Breast epithelium (tissue), 4 donors: ENCODE results near the gene MYO1G. TPM values are rescaled to one million over a fixed set of nuclear protein-coding genes. Genes with fewer than 3 reads are reported as not detected.
A peak's percentile ranks its signal among the peaks of the same experiment; 100 is the strongest.
"Not testable (repeated sequence)": the region's sequence is repeated elsewhere in the genome, so short reads cannot be mapped to it uniquely, and the experiment has no call there.

ENCODE experiments used
- DNase-seq, 2 donors: peaks; one replicate each; pipeline ENCODE4 v3.0.0-alpha.2; 2019; ENCODE audit warnings: low spot score in 2 of 2
- H3K27ac ChIP-seq, 2 donors: fragments of 200-600 bp; sonication (generic) in 1 of 2; one replicate each; pipeline ENCODE4 v1.5.1; 2016 to 2019; ENCODE audit warnings: mild to moderate bottlenecking in 1 of 2
- H3K27me3 ChIP-seq, 2 donors: fragments of 200-600 bp; sonication (generic) in 1 of 2; one replicate each; pipeline versions ENCODE4 v1.5.1 to v1.6.0; 2017 to 2019; ENCODE audit warnings: control low read depth in 1 of 2, mild to moderate bottlenecking in 1 of 2
- H3K36me3 ChIP-seq: fragments of 200-600 bp; one replicate; pipeline ENCODE4 v1.5.1; 2019
- H3K4me1 ChIP-seq, 2 donors: fragments of 200-600 bp; sonication (generic); one replicate each; pipeline ENCODE4 v1.5.1; 2016 to 2019; ENCODE audit warnings: control low read depth in 1 of 2
- H3K4me3 ChIP-seq, 3 donors: fragments of 200-600 bp; sonication (generic); 1 replicate in 2 of 3; 2 replicates in 1 of 3; pipeline ENCODE4 v1.5.1; 2016 to 2019; ENCODE audit warnings: mild to moderate bottlenecking in 3 of 3, moderate library complexity in 2 of 3
- H3K9me3 ChIP-seq, 2 donors: fragments of 200-600 bp; sonication (generic) in 1 of 2; one replicate each; pipeline ENCODE4 v1.5.1; 2016 to 2019; ENCODE audit warnings: control low read depth in 1 of 2
- POLR2A ChIP-seq: fragments of 450-650 bp; IDR thresholded peaks from one replicate; pipeline ENCODE4 v1.6.1; 2016; ENCODE audit warnings: antibody characterized with exemption, mild to moderate bottlenecking, moderate library complexity
- POLR2AphosphoS5 ChIP-seq, 3 donors: sonication (generic); formaldehyde crosslinking; IDR thresholded peaks; one replicate each; pipeline ENCODE4 v1.6.1; 2017; ENCODE audit warnings: antibody characterized with exemption in 3 of 3
- intact Hi-C: fragments of 100-400 bp; cut with DNase I; formaldehyde crosslinking; loops from one replicate; pipeline ENCODE4 v1.15.1; 2023; ENCODE audit warnings: low total_unique reads
- total RNA-seq, 3 donors: library from RNA; depleted of rRNA; stranded (reverse); fragments of >200 nt; gene quantifications; one replicate each; pipeline ENCODE4 v1.1.0, GENCODE V29; 2016
- TF ChIP-seq, protein P1 (sequence below), 3 donors: fragments of 450-650 bp; IDR thresholded peaks; one replicate each; pipeline ENCODE4 v1.5.1; 2016 to 2017; ENCODE audit warnings: antibody characterized with exemption in 3 of 3, mild to moderate bottlenecking in 3 of 3, moderate library complexity in 3 of 3

MYO1G gene
- total RNA-seq, 3 donors from 2014 or later = 2.0 to 2.9 (median 2.2) TPM

DNA sequence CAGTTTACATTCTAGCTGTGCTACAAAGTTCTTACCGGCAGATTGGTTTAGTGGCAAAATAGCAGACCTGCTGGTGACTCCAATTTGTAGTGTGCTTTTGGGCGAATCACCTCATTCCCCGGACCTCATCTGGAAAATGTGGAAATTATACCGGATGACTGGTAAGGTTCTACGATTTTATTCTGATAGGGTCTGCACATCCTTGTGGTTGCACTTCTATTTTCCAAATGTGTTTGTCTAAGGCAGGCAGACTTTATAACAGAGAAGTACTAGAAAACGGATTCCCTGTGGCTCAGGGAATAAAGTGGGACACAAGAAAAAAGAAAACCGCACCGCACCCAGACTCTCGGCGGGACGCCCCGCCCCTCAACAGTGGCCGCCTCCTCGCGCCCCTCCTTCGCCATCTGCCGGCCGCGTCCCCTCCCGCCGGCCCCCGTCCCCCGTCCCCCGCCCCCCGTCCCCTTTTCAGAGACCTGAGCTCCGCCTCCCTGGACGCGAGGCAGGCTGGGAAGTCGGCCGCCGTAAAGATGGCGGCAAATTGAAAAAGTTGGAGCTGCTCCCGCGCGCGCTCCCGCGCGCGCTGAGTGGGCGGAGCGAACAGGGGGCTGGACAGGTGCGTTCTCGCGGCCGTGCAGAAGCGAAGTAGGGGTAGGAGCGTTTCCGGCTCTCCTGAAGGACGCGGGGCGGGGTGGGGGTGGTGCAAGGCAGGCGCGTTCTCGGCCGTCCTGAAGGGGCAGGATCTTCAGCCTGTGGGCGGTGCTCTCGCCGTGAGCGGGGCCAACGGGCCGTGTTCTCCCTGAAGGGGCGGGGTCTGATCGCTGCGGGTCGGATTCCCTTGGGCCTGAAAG lies 20.7 kb upstream of the MYO1G start:
- H3K27ac ChIP-seq = peak overlapping the region; percentile 78 to 93
- H3K4me3 ChIP-seq = peak overlapping the region; percentile 65 to 91 (median 78)
- intact Hi-C loops = no loop called here
- H3K36me3 ChIP-seq = no peaks in the 10 kb centered on the region
- TF ChIP-seq POLR2AphosphoS5 (IDR thresholded peaks at IDR 0.05) (no peak), POLR2A (no peak)
- TF ChIP-seq, protein P1, sequence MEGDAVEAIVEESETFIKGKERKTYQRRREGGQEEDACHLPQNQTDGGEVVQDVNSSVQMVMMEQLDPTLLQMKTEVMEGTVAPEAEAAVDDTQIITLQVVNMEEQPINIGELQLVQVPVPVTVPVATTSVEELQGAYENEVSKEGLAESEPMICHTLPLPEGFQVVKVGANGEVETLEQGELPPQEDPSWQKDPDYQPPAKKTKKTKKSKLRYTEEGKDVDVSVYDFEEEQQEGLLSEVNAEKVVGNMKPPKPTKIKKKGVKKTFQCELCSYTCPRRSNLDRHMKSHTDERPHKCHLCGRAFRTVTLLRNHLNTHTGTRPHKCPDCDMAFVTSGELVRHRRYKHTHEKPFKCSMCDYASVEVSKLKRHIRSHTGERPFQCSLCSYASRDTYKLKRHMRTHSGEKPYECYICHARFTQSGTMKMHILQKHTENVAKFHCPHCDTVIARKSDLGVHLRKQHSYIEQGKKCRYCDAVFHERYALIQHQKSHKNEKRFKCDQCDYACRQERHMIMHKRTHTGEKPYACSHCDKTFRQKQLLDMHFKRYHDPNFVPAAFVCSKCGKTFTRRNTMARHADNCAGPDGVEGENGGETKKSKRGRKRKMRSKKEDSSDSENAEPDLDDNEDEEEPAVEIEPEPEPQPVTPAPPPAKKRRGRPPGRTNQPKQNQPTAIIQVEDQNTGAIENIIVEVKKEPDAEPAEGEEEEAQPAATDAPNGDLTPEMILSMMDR (IDR thresholded peaks at IDR 0.05) = no peak
- DNase-seq = peak; percentile 99
- no peaks in the 10 kb centered on the region for H3K27me3 ChIP-seq
- H3K4me1 ChIP-seq = peaks cover 0 to 6% of the 10 kb centered on the region in 2 donors
- H3K9me3 ChIP-seq = no peaks in the 10 kb centered on the region

DNA sequence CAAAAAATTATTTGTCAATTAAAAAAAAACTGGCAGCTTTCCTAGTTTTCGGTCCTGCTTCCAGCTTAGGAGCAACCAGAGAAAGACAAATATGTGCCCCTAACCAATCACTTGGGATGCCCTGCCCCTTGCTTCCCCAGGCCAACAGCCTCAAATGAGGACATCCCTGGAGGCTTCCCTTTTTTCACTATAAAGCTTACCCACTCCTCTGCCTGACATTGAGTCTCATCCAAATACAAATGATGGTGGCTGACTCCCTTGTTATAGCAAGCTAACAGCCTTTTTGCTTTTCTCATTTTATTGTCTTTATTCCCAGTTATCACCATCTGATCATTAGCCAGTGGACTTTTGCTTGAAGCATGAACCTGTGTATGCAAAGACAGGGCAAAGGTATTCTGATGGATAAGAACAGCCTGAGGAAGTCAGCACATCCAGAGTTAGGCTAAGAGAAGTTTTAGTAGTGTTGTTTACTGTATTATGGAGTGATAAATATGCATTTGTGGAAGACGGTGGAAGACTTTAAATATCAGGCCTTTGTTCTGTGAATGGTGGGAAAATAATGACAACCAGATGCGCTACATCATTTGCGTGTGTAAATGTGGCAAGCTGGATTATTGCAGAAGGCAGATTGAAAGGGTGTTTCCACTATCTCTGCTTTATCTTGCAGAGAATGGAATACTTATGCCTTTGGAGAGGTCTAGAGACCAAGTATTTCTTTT lies 19.5 kb upstream of the MYO1G start:
- intact Hi-C loops = no loop called here
- H3K9me3 ChIP-seq = no peaks in the 10 kb centered on the region
- peak overlapping the region; percentile 78 to 93 for H3K27ac ChIP-seq
- H3K36me3 ChIP-seq = no peaks in the 10 kb centered on the region
- H3K4me3 ChIP-seq = peak overlapping the region in 2 of 3 donors; percentile 78 to 91
- peaks cover 0 to 6% of the 10 kb centered on the region in 2 donors for H3K4me1 ChIP-seq
- no peaks in the 10 kb centered on the region for H3K27me3 ChIP-seq
- no peak for DNase-seq
- no peak for TF ChIP-seq POLR2A
- TF ChIP-seq POLR2AphosphoS5 (IDR thresholded peaks at IDR 0.05) = no peak
- TF ChIP-seq, protein P1 (IDR thresholded peaks at IDR 0.05) = no peak

DNA sequence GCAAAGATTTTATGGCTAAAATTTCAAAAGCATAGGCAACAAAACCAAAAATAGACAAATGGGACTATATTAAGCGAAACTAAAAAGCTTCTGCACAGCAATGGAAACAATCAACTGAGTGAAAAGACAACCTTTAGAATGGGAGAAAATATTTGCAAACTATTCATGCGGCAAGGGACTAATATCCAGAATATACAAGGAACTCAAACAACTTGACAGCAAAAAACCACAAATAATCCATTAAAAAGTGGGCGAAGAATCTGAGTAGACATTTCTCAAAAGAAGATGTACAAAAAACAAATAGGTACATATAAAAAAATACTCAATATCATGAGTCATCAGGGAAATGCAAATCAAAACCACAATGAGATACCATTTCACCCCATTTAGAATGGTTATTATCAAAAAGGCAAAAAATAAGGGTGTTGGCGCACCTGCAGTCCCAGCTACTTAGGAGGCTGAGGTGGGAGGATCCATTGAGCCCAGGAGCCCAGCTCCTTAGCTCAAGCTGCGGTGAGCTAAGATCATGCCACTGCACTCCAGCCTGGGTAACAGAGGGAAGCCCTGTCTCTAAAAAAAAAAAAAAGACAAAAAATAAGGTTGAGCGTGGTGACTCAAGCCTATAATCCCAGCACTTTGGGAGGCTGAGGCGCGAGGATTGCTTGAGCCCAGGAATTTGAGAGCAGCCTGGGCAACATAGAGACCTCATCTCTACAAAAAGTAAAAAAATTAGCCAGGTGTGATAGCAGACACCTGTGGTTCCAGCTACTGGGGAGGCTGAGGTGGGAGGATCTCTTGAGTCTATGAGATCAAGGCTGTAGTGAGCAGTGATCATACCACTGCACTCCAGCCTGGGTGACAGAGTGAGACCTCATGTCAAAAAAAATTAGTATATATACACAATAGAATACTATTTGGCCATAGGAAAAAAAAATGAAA lies 17.0 kb upstream of the MYO1G start:
- no peaks in the 10 kb centered on the region for H3K4me1 ChIP-seq
- no peaks in the 10 kb centered on the region for H3K36me3 ChIP-seq
- TF ChIP-seq POLR2A (no peak), POLR2AphosphoS5 (IDR thresholded peaks at IDR 0.05) (no peak)
- TF ChIP-seq, protein P1 (IDR thresholded peaks at IDR 0.05) = no peak
- no peaks in the 10 kb centered on the region for H3K27me3 ChIP-seq
- no peaks in the 10 kb centered on the region for H3K9me3 ChIP-seq
- no peak overlapping the region for H3K27ac ChIP-seq
- no peak for DNase-seq
- intact Hi-C loops = no loop called here
- H3K4me3 ChIP-seq = no peak overlapping the region

DNA sequence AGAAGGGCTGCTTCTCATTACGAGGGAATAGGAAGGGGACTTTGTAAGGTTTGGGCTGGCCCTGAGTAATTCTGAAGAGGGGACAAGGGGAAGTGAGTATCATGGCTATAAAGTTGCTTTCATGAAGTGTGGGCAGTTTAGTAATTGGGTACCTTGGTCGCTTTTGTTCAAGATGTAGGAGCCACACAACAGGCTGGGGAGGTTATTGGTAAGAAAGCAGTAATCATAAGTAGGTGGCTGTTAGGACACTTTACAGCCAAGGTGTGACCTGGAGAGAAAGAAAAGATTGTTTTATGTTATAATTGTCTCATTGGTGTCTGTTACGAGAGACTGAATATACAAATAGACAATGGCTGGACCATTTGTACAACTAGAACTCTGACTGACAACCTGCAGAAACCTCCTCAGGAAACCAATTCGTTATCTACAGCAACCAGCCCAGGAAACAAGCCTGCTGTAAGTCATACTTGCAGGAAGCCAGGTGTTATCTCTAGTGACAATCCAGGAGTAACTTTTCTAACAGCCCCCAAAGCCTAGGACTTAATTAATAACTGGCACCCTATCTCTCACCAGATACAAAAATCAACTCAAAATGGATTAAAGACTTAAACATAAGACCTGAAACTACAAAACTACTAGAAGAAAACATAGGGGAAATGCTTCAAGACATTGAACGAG lies 16.2 kb upstream of the MYO1G start:
- Histone ChIP-seq H3K27me3 (no peaks in the 10 kb centered on the region), H3K9me3 (no peaks in the 10 kb centered on the region), H3K4me1 (no peaks in the 10 kb centered on the region), H3K27ac (no peak overlapping the region), H3K36me3 (no peaks in the 10 kb centered on the region), H3K4me3 (no peak overlapping the region)
- TF ChIP-seq, protein P1 (IDR thresholded peaks at IDR 0.05) = no peak
- TF ChIP-seq POLR2AphosphoS5 (IDR thresholded peaks at IDR 0.05) = no peak
- TF ChIP-seq POLR2A = no peak
- intact Hi-C loops = no loop called here
- no peak for DNase-seq

DNA sequence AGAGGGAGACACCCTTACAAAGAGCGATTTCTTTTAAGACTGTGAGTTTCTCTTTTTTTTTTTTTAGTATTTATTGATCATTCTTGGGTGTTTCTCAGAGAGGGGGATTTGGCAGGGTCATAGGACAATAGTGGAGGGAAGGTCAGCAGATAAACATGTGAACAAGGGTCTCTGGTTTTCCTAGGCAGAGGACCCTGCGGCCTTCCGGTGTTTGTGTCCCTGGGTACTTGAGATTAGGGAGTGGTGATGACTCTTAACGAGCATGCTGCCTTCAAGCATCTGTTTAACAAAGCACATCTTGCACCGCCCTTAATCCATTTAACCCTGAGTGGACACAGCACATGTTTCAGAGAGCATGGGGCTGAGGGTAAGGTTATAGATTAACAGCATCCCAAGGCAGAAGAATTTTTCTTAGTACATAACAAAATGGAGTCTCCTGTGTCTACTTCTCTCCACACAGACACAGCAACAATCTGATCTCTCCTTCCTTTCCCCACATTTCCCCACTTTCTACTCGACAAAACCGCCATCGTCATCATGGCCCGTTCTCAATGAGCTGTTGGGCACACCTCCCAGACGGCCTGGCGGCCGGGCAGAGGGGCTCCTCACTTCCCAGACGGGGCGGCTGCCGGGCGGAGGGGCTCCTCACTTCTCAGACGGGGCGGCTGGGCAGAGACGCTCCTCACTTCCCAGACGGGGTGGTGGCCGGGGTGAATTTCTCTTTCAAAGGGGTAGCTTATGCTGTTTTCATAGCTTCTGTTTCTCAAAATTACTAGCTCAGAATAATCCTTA lies 13.4 kb upstream of the MYO1G start:
- DNase-seq, H3K4me1 ChIP-seq: not testable (repeated sequence)

More for the DNA sequence above, 13.4 kb upstream of the MYO1G start:
- H3K4me3 ChIP-seq, H3K27me3 ChIP-seq, H3K9me3 ChIP-seq, H3K36me3 ChIP-seq, intact Hi-C loops, H3K27ac ChIP-seq: not testable (repeated sequence)
